Amygdala (tissue), 56 donors: ENCODE measurements around the gene TAS2R7.
"Not testable (repeated sequence)": the region's sequence is repeated elsewhere in the genome, so short reads cannot be mapped to it uniquely, and the experiment has no call there.

Experiments used
- DNase-seq, 56 donors: peaks; one replicate each; lab custom pipeline; 2025; lab: John Stamatoyannopoulos, UW

Gene TAS2R7

DNA sequence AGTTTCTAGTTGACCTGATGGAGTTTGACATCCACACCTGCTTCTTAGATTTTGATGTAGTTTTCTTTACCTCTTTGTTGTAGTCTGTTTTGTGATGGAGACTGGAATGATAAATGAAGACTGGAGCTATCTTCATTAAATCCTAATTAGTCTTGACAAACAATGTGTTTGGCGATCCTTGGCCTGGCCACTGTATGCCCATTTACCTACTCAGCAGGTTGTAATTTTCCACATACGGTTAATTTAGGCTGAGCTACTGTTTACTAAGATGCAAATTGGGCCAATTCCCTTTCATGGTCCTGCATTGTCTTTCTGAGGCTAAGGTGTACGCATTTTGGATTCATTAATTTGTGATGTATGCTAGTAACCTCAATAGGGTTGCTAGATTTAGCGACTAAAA lies at the start of gene TAS2R7:
Gene TAS2R7, minus strand, starts transcription at position 41 of the 400 bp plus-strand sequence. CDS start 57 bp downstream, outside the sequence.
- no peak for DNase-seq

- no peak for DNase-seq
Observed at GRCh38 chr12:10851243-10851858, 48.9 kb upstream of the TAS2R7 start.

DNA sequence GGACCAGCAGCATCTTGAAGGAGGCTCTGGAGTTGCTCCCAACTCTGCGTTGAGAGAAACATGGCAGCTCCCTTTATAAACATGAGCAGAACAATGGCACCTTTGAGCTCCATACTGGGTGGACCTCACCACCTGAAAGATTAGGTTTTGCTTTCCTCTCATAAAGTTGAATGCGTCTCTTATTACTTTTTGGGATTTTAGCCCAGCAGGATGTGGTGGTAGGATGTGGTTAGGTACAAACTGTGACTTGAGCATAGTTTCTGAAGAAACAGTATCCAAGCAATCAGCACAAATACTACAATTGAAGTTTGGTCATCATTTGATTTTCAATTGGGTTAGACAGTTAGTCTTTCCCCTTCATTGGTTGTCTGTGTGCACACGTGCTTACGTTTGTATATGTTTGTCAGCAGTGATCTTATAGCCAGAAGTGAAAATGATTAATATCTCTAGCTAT lies 47.0 kb upstream of the TAS2R7 start, which contains the start of gene PRR4:
Gene PRR4, minus strand, starts transcription at position 51 of the 454 bp plus-strand sequence. Its CDS starts 38 bp downstream, at position 13.
- DNase-seq: no peak

- no peak for DNase-seq
Observed at GRCh38 chr12:10847744-10848143, 45.3 kb upstream of the TAS2R7 start.

DNA sequence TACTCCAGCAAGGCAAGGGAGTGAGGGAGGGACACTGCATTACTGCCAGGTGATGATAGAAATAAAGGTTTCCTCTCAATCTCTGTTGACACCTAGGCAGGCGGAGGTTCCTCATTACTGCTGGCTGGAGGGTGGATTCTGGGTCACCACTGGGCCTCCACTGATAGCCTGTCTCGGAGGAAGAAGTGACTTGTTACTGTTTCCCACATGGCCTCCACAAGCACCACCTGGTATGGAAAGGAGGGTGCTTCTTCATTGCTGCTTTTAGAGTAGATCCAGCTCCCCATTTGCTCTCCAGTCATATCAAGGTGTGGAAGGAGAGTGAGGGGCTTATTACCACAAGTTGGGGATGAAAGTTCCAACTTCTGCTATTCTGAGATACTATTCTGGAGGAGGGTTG lies 40.4 kb upstream of the TAS2R7 start:
- no peak for DNase-seq

DNA sequence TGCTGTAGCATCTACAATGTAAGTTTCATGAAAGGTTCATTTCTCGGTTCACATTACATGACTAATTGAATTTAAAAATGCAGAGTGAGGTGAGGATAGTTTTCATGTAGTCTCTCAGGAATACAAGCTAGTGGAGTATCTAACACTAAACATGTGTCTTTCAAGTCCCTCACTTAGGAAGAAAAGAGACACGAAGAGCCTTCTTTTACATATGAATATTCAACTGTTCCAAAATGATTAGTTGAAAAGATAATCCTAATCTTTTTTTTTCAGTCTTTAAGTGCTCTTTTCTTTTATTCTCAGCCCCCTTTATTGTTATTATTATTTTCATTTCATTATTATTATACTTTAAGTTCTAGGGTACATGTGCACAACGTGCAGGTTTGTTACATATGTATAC lies 36.0 kb upstream of the TAS2R7 start:
- no peak for DNase-seq

DNA sequence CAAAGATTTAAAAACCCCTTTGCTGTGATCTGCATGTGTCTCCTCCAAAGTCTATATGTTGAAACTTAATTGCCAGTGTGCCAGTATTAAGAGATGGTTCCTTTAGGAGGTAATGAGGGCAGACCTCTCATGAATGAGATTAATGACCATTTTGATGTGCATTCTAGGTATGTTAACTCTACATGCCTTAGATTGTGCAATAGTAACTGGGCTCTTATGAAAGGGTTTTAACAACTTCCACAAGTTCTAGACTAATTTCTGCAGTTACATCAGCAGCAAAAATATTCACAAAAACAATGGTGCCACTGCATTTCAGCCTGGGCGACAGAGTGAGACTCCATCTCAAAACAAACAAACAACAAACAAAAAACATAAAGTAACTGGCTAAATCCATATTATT lies 27.6 kb upstream of the TAS2R7 start:
- no peak for DNase-seq

DNA sequence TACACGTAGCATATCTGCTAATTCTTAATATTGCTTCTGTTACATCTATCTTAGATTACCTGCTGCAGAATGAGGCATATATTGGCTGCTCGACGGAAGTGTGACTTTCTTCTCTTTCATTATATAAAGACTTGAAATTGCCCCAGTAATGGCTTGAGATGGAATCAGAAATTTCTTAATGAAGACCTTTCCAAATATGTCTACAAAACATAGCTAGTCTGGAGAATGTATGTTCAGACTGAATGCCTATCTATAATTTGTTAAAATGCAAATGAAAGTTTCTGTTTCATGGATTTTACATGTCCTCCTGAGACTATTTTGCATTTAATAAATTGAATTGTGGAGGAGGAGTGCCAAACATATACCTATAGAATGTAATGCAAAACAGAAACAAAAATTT lies 23.8 kb upstream of the TAS2R7 start, which contains the start of gene TAS2R10:
Gene TAS2R10, minus strand, starts transcription at position 101 of the 400 bp plus-strand sequence. Its CDS starts 89 bp downstream, at position 12.
- no peak for DNase-seq

GRCh38 chr12:10824957-10825356 lies 22.5 kb upstream of the TAS2R7 start:
- DNase-seq: no peak

DNA sequence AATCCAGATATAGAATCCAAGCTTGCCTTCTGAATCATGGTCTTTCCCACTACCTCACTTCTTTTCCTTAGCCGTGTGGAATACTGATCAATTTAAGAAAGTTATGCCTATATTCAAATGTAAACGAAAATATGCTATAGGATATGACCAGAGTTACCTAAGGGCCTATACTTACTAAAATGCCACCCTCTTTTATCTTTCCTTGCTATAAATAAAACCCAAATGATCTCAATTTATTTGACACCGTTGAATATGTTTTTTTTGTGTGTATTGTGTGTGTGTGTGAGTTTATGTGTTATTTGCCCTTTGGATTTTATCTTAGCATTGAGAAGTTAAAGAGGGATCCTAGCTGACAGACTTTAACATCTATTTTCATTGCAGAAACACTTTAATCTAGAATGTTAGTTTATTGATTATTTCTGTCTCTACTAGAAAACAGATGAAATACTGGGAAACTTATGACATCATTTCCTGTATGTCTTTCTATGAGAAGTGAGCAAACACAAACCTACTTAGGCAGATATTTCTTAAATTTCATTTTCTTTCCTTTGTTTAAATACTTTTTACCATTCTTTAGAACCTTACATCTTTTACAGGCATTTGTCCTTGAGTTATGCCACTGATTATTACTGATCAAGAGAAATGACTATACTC lies 9.6 kb upstream of the TAS2R7 start:
- no peak for DNase-seq

GRCh38 chr12:10810068-10810467 lies 7.6 kb upstream of the TAS2R7 start, which contains the start of gene TAS2R9:
Gene TAS2R9, minus strand, starts transcription at chr12:10810168. Its CDS starts 93 bp downstream, at chr12:10810075.
- DNase-seq: no peak

DNA sequence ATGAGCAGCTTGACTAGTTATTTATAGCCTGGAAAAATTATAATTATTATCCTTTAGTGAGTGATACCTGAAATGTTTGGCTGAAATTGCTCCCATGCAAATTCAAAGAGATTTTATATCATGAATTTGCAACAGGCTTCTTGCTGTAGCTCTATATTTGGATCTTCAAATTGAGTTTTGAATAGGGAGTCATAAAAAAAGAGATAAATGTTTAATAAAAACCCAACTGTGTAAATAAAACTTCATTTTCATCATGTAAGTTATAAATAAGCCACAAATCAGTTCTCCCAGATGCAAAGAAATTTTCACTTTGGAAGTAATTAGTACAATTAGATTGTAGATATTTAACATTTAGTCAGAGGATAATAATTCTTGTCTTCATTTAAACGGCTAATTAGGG lies 4.8 kb upstream of the TAS2R7 start, which contains the start of gene TAS2R8:
Gene TAS2R8, minus strand, starts transcription at position 101 of the 400 bp plus-strand sequence. CDS start 306 bp downstream, outside the sequence.
- no peak for DNase-seq

- no peak for DNase-seq
Observed at GRCh38 chr12:10801741-10802140, 686 bp downstream of the TAS2R7 start.

- DNase-seq: no peak
Observed at GRCh38 chr12:10794222-10794621, 8.2 kb downstream of the TAS2R7 start.

- not testable (repeated sequence) for DNase-seq
Observed at GRCh38 chr12:10791769-10792168, 10.7 kb downstream of the TAS2R7 start.

DNA sequence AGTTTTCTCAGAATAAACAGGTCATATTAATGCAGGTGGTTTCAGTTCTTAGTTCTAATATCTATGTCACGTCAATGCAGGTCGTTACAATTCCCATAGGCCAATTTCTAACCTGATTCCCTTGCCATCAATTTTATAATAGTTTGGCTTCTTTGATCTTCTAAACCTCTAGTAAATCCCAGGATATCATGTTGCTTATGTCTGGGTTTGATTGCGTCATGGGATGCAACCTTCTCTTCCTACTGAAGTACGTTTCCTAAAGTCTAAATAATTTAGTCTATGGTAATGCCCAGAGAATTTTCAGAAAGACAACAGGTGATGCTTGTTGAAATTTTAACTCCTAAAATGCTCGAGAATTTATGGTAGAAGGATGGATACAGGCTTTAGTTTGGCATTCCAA lies 19.2 kb downstream of the TAS2R7 start:
- no peak for DNase-seq

- DNase-seq: no peak
Observed at GRCh38 chr12:10779103-10779502, 23.3 kb downstream of the TAS2R7 start.

GRCh38 chr12:10771132-10771733 lies 31.2 kb downstream of the TAS2R7 start:
- DNase-seq: no peak

DNA sequence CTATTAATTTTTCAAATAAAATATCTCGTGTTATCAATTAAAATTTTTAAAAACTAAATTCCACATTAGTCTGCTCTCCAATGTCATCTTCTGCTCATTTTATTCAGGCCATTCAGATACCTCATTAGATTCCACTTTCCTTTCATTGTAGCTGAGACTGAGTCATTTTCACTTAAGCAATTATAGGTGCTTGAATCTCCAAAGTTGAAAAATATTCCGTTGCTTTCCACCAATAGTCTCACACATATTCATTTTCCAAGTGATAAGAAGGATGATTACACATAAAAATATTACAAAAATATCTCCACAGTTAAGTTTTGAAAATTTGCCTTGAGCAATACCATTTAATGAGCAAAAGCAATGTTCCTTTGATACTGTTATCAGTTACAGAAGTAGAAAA lies 42.8 kb downstream of the TAS2R7 start:
- no peak for DNase-seq

DNA sequence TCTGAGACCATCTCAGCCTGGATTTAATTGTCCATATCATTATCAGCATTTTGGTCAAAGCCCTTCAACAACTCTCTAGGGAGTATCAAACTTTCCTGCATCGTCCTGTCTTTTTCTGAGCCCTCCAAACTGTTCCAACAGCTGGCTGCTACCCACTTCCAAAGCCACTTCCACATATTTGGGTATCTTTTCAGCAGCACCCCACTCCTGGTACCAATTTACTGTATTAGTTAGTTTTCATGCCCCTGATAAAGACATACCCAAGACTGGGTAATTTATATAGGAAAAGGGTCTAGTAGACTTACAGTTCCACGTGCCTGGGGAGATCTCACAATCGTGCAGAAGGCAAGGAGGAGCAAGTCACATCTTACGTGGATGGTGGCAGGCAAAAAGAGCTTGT lies 46.2 kb downstream of the TAS2R7 start:
- DNase-seq: no peak

- DNase-seq: peak in 1 of 56 donors; percentile 7
Observed at GRCh38 chr12:10753059-10753458, 49.4 kb downstream of the TAS2R7 start.
